ENCODE results near the gene ADGRA3.

DNA sequence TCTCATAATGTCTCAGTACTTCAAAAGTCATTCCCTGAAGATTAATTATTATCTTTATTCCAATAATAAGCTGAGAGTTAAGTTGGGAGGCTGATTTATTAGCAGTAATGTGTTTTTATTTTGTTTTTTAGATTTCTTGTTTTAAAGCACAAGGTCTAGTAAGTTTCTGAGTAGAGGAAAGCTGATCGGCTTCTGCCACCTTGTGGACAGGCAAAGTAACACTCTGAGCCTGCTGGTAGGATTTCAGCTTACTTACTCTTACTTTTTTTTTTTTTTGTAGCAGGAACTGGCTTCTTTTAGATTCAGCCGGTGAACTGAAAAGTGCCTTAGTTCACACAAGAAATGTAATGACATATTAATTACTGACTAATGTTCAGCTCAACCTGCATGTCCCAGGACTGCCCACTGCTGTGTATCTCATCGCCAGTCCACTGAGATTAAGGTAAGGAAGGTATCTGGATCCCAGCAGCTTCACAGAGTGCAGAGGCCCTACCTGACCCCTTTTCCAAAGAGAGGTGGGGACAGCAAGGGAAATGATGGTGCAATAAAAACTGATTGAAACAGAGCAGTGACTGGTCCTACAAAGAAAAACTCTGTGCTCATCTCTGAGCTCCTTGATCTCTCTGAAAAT lies 126.5 kb downstream of the ADGRA3 start:
- TF ChIP-seq, protein P1, sequence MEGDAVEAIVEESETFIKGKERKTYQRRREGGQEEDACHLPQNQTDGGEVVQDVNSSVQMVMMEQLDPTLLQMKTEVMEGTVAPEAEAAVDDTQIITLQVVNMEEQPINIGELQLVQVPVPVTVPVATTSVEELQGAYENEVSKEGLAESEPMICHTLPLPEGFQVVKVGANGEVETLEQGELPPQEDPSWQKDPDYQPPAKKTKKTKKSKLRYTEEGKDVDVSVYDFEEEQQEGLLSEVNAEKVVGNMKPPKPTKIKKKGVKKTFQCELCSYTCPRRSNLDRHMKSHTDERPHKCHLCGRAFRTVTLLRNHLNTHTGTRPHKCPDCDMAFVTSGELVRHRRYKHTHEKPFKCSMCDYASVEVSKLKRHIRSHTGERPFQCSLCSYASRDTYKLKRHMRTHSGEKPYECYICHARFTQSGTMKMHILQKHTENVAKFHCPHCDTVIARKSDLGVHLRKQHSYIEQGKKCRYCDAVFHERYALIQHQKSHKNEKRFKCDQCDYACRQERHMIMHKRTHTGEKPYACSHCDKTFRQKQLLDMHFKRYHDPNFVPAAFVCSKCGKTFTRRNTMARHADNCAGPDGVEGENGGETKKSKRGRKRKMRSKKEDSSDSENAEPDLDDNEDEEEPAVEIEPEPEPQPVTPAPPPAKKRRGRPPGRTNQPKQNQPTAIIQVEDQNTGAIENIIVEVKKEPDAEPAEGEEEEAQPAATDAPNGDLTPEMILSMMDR (IDR thresholded peaks at IDR 0.05) = peak; percentile 74 to 79 (median 74)
- no peak for TF ChIP-seq POLR2A (IDR thresholded peaks at IDR 0.05)
